Renal cortex interstitium (tissue), 15 donors: Measurements from ENCODE around the gene ODF2. TPM values are rescaled to one million over a fixed set of nuclear protein-coding genes. Genes with fewer than 3 reads are reported as not detected.
"Not testable (repeated sequence)": the region's sequence is repeated elsewhere in the genome, so short reads cannot be mapped to it uniquely, and the experiment has no call there.

Experiments
- DNase-seq, 11 donors: peaks; one replicate each; pipeline ENCODE4 v3.0.0-alpha.2; 2013; ENCODE audit warnings: low read depth in 9 of 11, low spot score in 4 of 11; ENCODE audit errors: extremely low read depth in 1 of 11
- long read RNA-seq, 16 experiments: transcript quantifications; one replicate each; lab custom pipeline, GENCODE V29; 2026
- polyA plus RNA-seq, 3 donors: library from polyadenylated mRNA; unstranded; fragments of 120-200 nt; gene quantifications; one replicate each; pipeline ENCODE4 v1.2.1, GENCODE V29; 2013; ENCODE audit not compliant: insufficient read length in 3 of 3

The ODF2 gene
- 10 to 100 TPM; 46.9 to 51.8 (median 49.9) TPM for polyA plus RNA-seq
- long read RNA-seq, donor 1, transcript ODF2-217 (3 exons, 1,525 nt): major isoform, 5 of 6 reads
- long read RNA-seq, donor 1, partial matches to known transcripts: 0 of 6 reads
- long read RNA-seq, donor 1, other reads (novel, unspliced or antisense): 0 of 6 reads
- long read RNA-seq, donor 2, partial matches to known transcripts: 0 of 2 reads
- long read RNA-seq, donor 2, other reads (novel, unspliced or antisense): 0 of 2 reads
- long read RNA-seq, donor 3, partial matches to known transcripts: 17 of 20 reads
- long read RNA-seq, donor 3, other reads (novel, unspliced or antisense): 0 of 20 reads
- long read RNA-seq, donor 4, partial matches to known transcripts: 0 of 1 reads
- long read RNA-seq, donor 4, other reads (novel, unspliced or antisense): 0 of 1 reads
- long read RNA-seq, donor 5: 0 reads
- long read RNA-seq, donor 6, partial matches to known transcripts: 0 of 3 reads
- long read RNA-seq, donor 6, other reads (novel, unspliced or antisense): 0 of 3 reads
- long read RNA-seq, donor 7, transcript ODF2-217 (3 exons, 1,525 nt): major isoform, 5 of 25 reads
- long read RNA-seq, donor 7, partial matches to known transcripts: 20 of 25 reads
- long read RNA-seq, donor 7, other reads (novel, unspliced or antisense): 0 of 25 reads
- long read RNA-seq, donor 8, partial matches to known transcripts: 0 of 1 reads
- long read RNA-seq, donor 8, other reads (novel, unspliced or antisense): 0 of 1 reads
- long read RNA-seq, donor 9, partial matches to known transcripts: 0 of 4 reads
- long read RNA-seq, donor 9, other reads (novel, unspliced or antisense): 0 of 4 reads
- long read RNA-seq, donor 10, partial matches to known transcripts: 0 of 4 reads
- long read RNA-seq, donor 10, other reads (novel, unspliced or antisense): 0 of 4 reads
- long read RNA-seq, donor 11, partial matches to known transcripts: 0 of 3 reads
- long read RNA-seq, donor 11, other reads (novel, unspliced or antisense): 0 of 3 reads
- long read RNA-seq, donor 12: 0 reads
- long read RNA-seq, donor 13: 0 reads
- long read RNA-seq, donor 14, transcript ODF2-201 (21 exons, 3,899 nt): major isoform, 5 of 7 reads
- long read RNA-seq, donor 14, partial matches to known transcripts: 0 of 7 reads
- long read RNA-seq, donor 14, other reads (novel, unspliced or antisense): 0 of 7 reads
- long read RNA-seq, donor 15, partial matches to known transcripts: 0 of 2 reads
- long read RNA-seq, donor 15, other reads (novel, unspliced or antisense): 0 of 2 reads
- long read RNA-seq, donor 16, partial matches to known transcripts: 28 of 33 reads
- long read RNA-seq, donor 16, other reads (novel, unspliced or antisense): 0 of 33 reads

DNA sequence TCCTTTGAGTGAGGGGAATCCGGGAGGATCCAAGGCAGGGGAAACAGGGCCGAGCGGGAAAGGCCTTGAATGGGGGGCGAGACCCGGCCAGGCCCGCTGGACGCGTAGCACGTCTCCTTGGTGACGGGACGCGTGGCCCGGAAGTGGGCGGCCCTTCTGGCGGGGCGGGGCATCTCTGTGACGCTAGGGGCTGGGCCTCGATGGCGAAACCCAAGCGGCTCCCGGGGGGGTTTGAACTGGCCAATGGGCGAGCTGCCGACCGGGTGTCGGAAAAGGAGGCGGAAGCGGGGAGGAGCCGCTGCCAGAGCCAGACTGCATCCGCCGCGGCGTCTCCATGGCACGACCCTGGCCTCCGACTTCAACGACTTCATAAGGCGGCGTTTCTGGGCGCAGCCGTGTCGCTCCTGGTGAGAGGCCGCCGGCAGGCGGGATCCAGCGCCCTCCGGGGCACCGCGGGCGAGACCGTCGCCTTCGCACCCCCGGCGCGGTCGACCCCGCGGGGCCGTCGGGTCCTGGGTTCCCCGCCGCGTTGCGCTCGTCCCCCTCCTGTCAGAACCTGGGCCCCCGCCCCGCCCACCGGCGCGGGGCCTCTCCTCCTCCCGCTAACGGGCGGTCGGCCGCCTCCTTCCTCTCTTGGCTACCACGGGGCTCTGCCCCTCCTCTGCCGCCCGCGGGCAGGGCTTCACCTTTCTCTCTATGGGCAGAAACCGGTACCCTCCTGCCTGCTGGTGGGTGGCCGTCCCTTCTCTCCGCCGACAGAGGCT lies at the start of gene ODF2:
Gene ODF2 (plus strand): TSS at position 158 of the 764 bp plus-strand sequence. CDS start 86 bp downstream, at position 244.
- DNase-seq: peak; percentile 87 to 97 (median 95)

DNA sequence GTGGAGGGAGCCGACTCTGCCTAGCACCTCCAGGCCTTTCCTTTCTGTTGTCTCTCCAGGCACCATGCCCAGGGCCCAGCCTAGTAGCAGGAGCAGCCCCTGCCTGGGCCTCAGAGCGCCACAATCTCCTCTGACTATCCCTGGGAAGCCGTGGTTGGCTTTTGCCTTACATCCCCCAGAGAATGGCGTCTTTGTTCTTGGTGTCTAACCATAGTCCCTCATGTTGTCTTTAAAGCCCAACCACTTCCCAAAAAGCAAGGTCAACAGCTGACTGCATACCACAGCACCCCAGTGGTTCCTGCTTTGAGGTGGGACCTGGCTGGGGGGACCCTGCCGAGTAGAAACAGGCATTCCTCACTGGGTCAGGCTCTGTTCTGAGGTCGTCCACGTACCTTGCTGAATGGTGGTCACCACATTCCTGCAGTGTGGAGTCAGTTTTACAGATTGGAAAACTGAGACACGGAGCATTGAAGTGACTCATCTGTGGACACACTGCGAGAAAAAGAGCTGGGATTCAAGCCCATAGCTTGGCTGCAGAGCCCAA lies 48.9 kb upstream of the ODF2 start:
- no peak for DNase-seq

DNA sequence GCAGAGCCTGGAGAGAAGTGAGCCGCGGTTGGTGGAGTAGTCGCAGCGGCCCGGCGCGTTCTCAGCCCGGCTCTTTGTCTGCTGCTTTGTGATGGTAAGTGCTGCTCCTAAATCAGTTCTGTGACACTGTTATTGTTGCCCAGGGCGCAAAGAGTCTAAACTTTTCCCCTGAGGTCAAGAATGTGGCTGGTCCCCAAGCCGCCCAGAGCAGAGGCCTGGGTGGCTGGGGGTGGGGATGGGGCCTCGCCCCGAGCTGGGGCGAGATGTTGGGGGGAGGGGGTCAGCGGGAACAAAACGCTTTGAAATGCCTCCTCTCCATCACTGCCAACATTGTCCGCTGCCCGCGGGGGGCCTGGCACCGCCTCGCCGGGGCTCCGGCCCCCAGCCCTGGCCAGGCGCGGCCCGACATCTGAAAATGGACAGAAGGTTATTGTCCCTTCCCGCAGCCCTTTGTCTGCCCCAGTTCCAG lies 46.8 kb upstream of the ODF2 start:
- no peak for DNase-seq

DNA sequence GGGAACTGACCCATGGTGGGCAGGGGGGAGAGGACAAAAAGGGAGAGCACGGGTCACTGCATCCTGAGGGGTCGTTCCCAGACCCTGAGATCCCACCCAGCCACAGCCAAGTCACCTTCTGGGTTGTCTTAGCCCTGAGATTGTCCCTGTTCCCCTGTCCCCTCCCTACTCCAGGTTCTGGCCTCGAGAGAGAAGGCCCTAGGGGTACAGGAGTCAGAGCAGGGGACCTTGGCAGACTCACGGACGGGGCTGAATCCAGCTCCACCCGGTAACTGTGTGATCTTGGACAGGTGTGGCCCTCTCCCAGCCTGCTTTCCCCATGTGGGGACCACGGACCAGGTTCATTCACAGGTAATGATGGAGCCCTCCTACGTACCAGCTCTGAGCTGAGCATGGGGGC lies 46.4 kb upstream of the ODF2 start:
- DNase-seq: no peak

DNA sequence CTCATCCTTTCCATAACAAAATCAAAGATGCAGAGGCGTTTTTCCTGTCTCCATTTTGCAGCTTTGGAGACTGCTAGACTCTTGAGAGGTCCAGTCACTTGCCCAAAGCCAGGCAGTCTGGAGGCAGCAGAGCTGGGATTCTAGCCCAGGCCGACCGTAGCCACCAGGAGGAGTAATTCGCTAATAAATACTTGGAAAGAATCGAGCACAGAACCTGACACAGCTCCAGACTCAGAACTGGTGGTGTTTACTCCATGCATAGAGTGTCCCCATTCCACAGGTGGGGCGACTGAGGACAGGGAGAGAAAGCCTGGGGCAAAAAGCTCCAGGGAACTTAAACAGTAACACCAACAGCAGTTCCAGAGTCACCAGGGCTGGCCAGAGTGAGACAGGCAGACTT lies 45.8 kb upstream of the ODF2 start:
- no peak for DNase-seq

DNA sequence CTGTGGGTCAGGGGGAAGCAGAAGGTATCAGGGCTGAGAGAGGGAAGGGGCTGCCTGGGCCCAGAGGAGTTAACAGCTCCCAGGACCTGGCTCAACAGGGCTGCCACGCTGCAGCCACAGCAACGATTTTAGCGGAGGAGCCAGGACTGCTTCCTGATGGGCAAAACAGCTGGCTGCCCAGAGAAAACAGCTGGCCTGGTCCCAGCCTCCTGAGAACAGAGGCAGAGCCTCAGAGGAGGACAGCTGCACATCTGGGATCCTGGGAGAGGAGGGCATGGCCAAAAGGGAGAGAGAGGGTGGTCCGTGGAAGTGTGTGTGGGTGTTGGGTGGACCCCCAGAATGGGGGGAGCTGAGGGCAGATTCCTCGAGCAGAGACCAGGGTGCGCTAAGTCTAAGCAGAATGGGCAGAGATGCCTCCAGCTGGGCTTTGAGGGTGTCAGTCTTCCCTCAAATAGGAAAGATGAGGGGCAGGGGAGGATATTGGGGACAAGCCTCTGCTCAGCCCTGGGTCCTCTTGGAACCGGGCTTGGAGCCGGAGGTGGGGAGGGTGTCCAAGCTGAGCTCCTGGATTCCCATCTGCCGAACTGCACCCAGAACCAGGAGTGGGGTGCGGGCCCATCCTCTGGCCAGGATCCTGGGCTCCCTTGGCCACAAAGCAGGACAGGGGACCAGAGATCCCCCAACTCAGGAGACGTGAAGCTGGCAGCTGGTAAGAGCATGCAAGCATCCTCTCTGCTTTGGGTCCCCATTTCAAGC lies 44.3 kb upstream of the ODF2 start:
- no peak for DNase-seq

DNA sequence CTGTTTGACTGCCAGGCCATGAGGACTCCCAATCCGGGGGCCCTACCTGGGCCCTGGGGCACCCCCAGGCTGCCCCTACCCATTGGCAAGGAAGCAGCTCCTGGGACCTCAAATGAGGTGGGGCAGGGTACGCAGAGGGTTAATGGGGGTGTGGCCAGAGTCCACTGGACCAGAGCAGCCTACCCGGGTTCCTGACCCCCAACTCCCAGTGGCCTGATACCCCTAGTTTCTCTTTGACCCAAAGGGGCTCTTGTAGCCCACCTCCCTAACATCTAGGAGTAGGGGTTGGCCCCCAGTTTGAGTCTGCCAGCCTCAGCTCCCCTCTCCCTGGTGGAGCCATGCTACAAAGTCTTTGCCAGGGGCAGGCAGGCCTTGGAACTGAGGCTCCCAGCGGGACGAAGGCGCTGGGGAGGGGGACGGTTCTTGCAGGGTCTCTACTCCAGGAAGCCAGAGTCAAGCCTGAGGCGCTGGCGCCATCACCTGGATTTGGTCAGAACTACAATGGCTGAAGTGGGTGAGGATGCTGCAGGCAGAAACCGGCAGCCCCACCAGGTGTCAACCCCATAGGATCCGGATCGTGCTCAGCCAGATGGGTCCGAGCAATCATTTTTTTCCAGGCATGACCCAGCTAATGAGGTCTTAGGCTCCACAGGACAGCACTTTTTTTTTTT lies 43.6 kb upstream of the ODF2 start:
- peak in 2 of 11 donors; percentile 55 to 56 for DNase-seq

DNA sequence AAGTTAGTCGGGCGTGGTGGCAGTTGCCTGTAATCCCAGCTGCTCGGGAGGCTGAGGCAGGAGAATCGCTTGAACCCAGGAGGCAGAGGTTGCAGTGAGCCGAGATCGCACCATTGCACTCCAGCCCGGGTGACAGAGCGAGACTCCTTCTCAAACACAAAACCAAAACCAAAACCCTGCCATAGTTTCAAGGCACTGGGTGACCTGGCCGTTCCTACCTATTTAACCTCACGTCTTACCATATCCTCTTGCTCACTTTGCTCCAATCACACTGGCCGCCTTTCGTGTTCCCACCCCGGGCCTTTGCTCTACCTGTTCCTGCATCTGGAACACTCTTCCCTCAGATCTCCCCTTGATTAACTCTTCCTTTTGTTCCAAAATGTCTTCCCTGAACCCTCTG lies 42.1 kb upstream of the ODF2 start:
- not testable (repeated sequence) for DNase-seq

DNA sequence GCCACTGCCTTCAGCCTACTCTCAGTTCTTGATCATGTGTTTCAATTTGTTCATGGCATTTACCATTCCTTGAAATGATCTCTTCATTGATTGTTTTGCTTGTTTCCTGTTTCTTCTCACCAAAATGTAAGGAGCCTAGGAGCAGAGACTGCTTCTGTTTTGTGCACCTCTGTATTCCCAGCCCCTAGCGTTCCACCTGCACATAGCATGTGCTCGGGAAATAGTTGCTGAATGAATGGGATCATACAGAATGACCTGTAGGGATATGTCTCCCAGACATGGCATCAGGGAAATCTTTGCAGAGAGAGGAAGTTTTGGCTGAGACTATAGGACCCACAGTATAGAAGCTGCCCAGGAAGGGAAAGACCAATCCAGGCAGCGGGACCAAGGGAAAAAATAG lies 41.3 kb upstream of the ODF2 start:
- no peak for DNase-seq

DNA sequence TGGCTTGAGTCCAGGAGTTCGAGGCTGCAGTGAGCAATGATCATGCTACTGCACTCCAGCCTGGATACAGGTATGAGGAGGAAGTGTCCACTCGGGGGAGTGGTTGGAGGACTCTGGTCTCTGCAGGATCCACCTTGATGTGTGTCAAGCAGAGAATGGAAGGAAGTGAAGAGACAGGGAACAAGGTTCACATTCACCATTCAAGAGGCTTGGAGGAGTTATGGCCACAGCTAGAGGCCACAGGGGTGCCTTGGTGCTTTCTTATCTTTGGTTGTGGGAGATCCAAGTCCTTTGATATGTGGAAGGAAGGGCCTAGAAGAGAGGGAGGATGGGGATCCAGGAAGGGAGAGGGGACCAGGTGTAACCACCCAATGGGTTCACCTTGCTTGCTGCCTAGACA lies 40.5 kb upstream of the ODF2 start:
- DNase-seq: no peak

DNA sequence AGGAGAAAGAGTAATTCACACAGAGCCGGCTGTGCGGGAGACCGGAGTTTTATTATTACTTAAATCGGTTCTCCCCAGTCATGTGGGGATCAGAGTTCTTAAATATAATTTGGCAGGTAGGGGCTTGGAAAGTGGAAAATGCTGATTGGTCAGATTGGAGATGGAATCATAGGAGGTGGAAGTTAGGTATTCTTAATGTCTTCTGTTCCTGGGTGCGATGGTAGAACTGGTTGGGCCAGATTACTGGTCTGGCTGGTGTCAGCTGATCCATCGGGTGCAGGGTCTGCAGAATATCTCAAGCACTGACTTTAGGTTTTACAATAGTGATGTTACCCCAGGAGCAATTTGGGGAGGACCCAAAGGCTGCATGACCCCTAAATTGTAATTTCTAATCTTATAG lies 39.8 kb upstream of the ODF2 start:
- peak in 1 of 11 donors; percentile 58 for DNase-seq

DNA sequence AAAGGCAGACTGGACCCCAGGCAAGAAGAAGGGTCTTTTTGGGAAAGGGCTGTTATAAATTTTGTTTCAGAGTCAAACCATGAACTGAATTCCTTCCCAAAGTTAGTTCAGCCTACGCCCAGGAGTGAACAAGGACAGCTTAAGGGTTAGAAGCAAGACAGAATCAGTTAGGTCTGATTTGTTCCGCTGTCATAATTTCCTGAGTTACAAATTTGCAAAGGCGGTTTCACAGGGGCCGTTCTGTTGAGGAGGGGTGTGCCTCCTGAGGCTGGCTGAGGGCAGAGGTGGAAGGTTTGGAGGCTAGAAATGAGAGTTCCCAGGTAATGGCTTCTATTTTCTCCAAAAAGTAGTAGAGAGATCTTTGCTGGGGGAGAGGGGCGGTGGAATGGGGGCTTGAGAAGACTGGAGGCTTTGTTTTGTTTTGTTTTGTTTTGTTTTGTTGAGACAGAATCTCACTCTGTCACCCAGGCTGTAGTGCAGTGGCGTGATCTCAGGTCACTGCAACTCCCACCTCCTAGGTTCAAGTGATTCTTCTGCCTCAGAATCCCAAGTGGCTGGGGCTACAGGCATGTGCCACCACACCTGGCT lies 39.3 kb upstream of the ODF2 start:
- no peak for DNase-seq

DNA sequence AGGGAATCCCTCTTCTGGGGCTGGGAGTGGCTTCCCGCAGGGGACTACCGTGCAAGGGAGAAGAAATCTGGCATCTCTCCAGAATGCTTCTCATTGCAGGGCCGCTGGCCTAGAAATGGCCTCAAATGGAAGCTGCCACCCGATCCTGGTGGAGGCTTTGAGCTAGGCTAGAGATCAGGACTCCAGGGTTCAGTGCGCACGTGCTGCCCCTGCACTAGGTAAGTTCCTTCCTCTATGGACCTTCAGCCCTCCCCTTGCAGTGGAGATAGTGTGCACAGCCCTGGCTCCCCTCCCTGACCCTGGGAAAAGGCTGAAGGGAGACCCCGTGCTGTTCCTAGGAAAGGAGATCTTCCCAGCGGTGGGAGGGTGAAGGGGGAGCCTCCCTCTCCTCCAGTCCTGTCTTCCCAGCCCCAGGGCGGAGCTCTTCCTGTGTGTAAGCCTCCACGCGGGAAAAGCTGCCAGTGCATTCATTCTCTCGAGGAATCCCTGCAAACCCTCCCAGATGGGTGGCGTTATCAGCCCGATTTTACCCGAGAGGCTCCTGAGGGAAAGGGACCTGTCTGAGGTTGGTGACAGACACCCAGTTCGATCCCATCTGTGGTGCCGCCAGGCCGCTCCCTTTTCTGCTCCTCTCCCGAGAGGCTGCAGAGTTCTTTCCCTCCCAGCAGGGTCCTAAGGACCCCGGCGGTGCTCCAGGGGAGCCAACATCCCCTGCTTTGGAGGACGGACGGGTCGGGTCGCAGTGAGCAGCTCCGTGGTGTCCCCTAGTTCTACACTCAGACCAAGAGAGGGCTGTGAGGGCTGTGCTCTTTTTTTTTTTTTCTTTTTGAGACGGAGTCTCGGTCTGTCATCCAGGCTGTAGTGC lies 36.5 kb upstream of the ODF2 start:
- no peak for DNase-seq

DNA sequence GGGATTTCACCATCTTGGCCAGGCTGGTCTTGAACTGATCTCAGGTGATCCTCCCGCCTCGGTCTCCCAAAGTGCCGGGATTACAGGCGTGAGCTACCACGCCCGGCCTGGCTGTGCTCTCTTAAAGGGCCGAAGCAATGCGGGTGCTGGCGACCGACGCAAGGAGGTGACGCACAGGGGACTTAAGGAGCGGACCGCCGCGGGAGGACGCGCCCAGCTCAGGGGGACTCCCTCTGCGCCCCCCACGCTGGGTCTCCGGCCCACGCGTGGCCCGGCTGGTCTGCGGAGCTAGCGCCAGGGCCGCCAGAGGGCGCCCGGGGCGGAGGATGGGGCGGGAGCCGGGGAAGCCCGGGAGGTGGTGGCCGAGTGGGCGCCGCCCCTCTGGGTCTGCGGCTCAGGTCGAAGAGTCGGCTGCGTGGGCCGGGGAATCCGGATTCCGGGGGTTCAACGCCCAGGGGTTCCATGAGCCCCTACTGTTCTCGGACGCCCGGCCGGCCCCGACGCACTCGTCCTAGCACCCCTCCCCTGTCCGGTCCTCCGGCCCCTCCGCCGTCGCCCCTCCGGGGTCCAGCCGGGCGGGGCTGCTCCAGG lies 35.7 kb upstream of the ODF2 start:
- peak in 8 of 11 donors; percentile 52 to 75 (median 70) for DNase-seq
